Smooth muscle cell (in vitro differentiated cells): ENCODE data around the gene MAVS. TPM values are rescaled to one million over a fixed set of nuclear protein-coding genes. Genes with fewer than 3 reads are reported as not detected.
"Not testable (repeated sequence)": the region's sequence is repeated elsewhere in the genome, so short reads cannot be mapped to it uniquely, and the experiment has no call there.

Experiments used
- DNase-seq: peaks from one replicate; lab custom pipeline; 2025; ENCODE audit not compliant: unreplicated experiment; lab: John Stamatoyannopoulos, UW
- H2AFZ ChIP-seq: fragments of 200-600 bp; sonication (generic); 2 replicates; pipeline ENCODE4 v1.6.0; 2016; ENCODE audit warnings: antibody characterized with exemption, low read depth, mild to moderate bottlenecking
- H3F3A ChIP-seq: fragments of 200-600 bp; sonication (generic); 2 replicates; pipeline ENCODE4 v1.6.0; 2017; ENCODE audit warnings: antibody characterized with exemption, low read depth
- H3K27ac ChIP-seq: fragments of 200-600 bp; sonication (generic); 2 replicates; pipeline ENCODE4 v1.5.1; 2016; ENCODE audit warnings: low read depth, mild to moderate bottlenecking
- H3K27me3 ChIP-seq: fragments of 200-600 bp; sonication (generic); 2 replicates; pipeline ENCODE4 v1.6.1; 2016; ENCODE audit warnings: low read depth, mild to moderate bottlenecking
- H3K36me3 ChIP-seq: fragments of 200-600 bp; sonication (generic); 2 replicates; pipeline ENCODE4 v1.5.1; 2016; ENCODE audit warnings: low read depth
- H3K4me1 ChIP-seq: fragments of 200-600 bp; sonication (generic); 2 replicates; pipeline ENCODE4 v1.5.1; 2016; ENCODE audit warnings: low read depth
- H3K4me2 ChIP-seq: fragments of 200-600 bp; sonication (generic); 2 replicates; pipeline ENCODE4 v1.6.0; 2016; ENCODE audit warnings: mild to moderate bottlenecking
- H3K4me3 ChIP-seq: fragments of 200-600 bp; sonication (generic); 2 replicates; pipeline ENCODE4 v1.5.1; 2016; ENCODE audit warnings: mild to moderate bottlenecking
- H3K79me2 ChIP-seq: fragments of 200-600 bp; sonication (generic); 2 replicates; pipeline ENCODE4 v1.6.0; 2016; ENCODE audit warnings: low read depth, mild to moderate bottlenecking
- H3K9ac ChIP-seq: fragments of 200-600 bp; sonication (generic); 2 replicates; pipeline ENCODE4 v1.6.0; 2016; ENCODE audit warnings: low read depth
- H3K9me3 ChIP-seq: fragments of 200-600 bp; sonication (generic); replicated peaks from 2 replicates; pipeline ENCODE4 v1.5.1; 2016; ENCODE audit warnings: low read depth
- H4K20me1 ChIP-seq: fragments of 200-600 bp; sonication (generic); 2 replicates; pipeline ENCODE4 v1.6.0; 2016; ENCODE audit warnings: low read depth
- CTCF ChIP-seq: fragments of 200-600 bp; sonication (generic); IDR thresholded peaks from 2 replicates; pipeline ENCODE4 v1.5.1; 2017; ENCODE audit warnings: borderline replicate concordance, mild to moderate bottlenecking, antibody characterized with exemption; ENCODE audit not compliant: insufficient read depth, poor library complexity, severe bottlenecking
- WGBS: methylation state at CpG from one replicate; pipeline ENCODE4 v1.1.7; 2016; ENCODE audit warnings: low lambda C conversion rate; 5-methylcytosine and 5-hydroxymethylcytosine counted together
- polyA plus RNA-seq: library from polyadenylated mRNA; unstranded; fragments of >200 nt; fragmentation: Nextera tagmentation; extraction: Ambion mirVana; gene quantifications from 2 replicates; pipeline ENCODE4 v1.2.1, GENCODE V29; 2016
- total RNA-seq: library from RNA; depleted of rRNA; stranded (reverse); fragments of >200 nt; gene quantifications from 2 replicates; pipeline ENCODE4 v1.2.3, GENCODE V29; 2014

The MAVS gene
- total and polyA plus RNA-seq, 2 experiments from 2014 or later, result 7.8 to 12.5 TPM

- no peak for TF ChIP-seq CTCF
- no peaks in the 10 kb centered on the region for H3K79me2 ChIP-seq
- H3K4me2 ChIP-seq, result no peak overlapping the region
- no peaks in the 10 kb centered on the region for H3K9me3 ChIP-seq
- no peaks in the 10 kb centered on the region for H3K36me3 ChIP-seq
- H3K27ac ChIP-seq, result no peak overlapping the region
- no peak overlapping the region for H2AFZ ChIP-seq
- H4K20me1 ChIP-seq, result peaks cover 7% of the 10 kb centered on the region
- no peak overlapping the region for H3K9ac ChIP-seq
- H3K4me1 ChIP-seq, result no peaks in the 10 kb centered on the region
- no peak for DNase-seq
- H3K4me3 ChIP-seq, result no peak overlapping the region
- no peaks in the 10 kb centered on the region for H3K27me3 ChIP-seq
- H3F3A ChIP-seq, result no peaks in the 10 kb centered on the region
Measured at GRCh38 chr20:3876676-3877075, 30.0 kb downstream of the MAVS start.

- not testable (repeated sequence) for H3K79me2 ChIP-seq, H2AFZ ChIP-seq, H3K9ac ChIP-seq, H3K4me1 ChIP-seq, H4K20me1 ChIP-seq, H3F3A ChIP-seq, H3K4me3 ChIP-seq, H3K36me3 ChIP-seq, H3K9me3 ChIP-seq, H3K4me2 ChIP-seq, H3K27ac ChIP-seq, H3K27me3 ChIP-seq, DNase-seq
- 97% methylated on average over 4 of the region's 4 CpGs for WGBS
Measured at GRCh38 chr20:3878921-3879274, 32.3 kb downstream of the MAVS start.

GRCh38 chr20:3885715-3886114 is 39.1 kb downstream of the MAVS start:
- Histone ChIP-seq H3K4me2 (no peak overlapping the region), H3K36me3 (no peaks in the 10 kb centered on the region), H3F3A (peaks cover 3% of the 10 kb centered on the region), H3K9ac (no peak overlapping the region), H3K4me3 (no peak overlapping the region), H3K4me1 (peaks cover 11% of the 10 kb centered on the region), H3K27me3 (no peaks in the 10 kb centered on the region), H3K27ac (no peak overlapping the region), H4K20me1 (peaks cover 10% of the 10 kb centered on the region), H3K79me2 (peaks cover 28% of the 10 kb centered on the region), H3K9me3 (no peaks in the 10 kb centered on the region), H2AFZ (no peak overlapping the region)
- TF ChIP-seq CTCF, result no peak
- WGBS, result 96% methylated on average over 3 of the region's 3 CpGs
- no peak for DNase-seq

- peak overlapping the region; percentile 77 for H3K4me3 ChIP-seq
- no peaks in the 10 kb centered on the region for H3K9me3 ChIP-seq
- no peak for DNase-seq
- peak overlapping the region; percentile 71 for H3K9ac ChIP-seq
- H3K27me3 ChIP-seq, result no peaks in the 10 kb centered on the region
- WGBS, result 29% methylated on average over 15 of the region's 15 CpGs
- peak overlapping the region; percentile 68 for H3K27ac ChIP-seq
- H3K4me2 ChIP-seq, result peak overlapping the region; percentile 94
- H3K79me2 ChIP-seq, result peaks cover 52% of the 10 kb centered on the region
- peaks cover 3% of the 10 kb centered on the region for H3F3A ChIP-seq
- H2AFZ ChIP-seq, result no peak overlapping the region
- peaks cover 28% of the 10 kb centered on the region for H3K4me1 ChIP-seq
- TF ChIP-seq CTCF, result no peak
- H4K20me1 ChIP-seq, result peaks cover 34% of the 10 kb centered on the region
- no peaks in the 10 kb centered on the region for H3K36me3 ChIP-seq
Measured at GRCh38 chr20:3887876-3888620, 41.4 kb downstream of the MAVS start.
